Ovary (tissue), 3 donors: ENCODE measurements around the gene METRN.

Experiments used
- CTCF ChIP-seq, 3 donors: fragments of 450-650 bp in 2 of 3; fragments of 200-600 bp in 1 of 3; IDR thresholded peaks; one replicate each; pipeline versions ENCODE4 v1.5.1 to v1.8.0; 2016 to 2022; ENCODE audit warnings: antibody characterized with exemption in 3 of 3, mild to moderate bottlenecking in 1 of 3
- POLR2A ChIP-seq: fragments of 450-650 bp; IDR thresholded peaks from one replicate; pipeline ENCODE4 v1.6.1; 2017; ENCODE audit warnings: antibody characterized with exemption, mild to moderate bottlenecking, moderate library complexity
- donor health status: DM: no; HTN: no; CAD: no.

GRCh38 chr16:720447-720989 is 5.6 kb downstream of the METRN start:
- TF ChIP-seq POLR2A = no peak
- TF ChIP-seq CTCF (IDR thresholded peaks at IDR 0.05) = no peak
